GM18870 (cell line): ENCODE measurements around the gene GGA3.
"Not testable (repeated sequence)": the region's sequence is repeated elsewhere in the genome, so short reads cannot be mapped to it uniquely, and the experiment has no call there.

Experiments used
- ATAC-seq: cut with Tn5 transposase; IDR thresholded peaks from one replicate; pipeline ENCODE4 v1.9.1; 2021; ENCODE audit warnings: moderate library complexity; ENCODE audit not compliant: unreplicated experiment

The GGA3 gene

DNA sequence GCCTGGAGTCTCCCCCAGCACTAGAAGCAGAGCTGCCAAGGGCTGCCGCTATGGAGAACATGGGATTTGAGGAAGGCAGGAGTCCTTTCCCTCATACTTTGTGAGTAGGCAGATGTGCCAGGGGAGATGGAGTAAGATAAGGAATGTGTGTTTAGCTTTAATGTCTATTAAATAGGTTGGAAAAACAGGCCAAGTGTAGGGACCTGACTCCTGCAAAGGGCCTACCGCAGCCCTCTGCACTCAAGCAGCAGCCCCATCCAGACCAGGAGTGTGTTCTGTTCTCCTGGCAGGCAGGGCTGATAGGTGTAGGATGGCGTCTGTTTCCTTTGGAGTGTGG lies 11.4 kb upstream of the GGA3 start:
- ATAC-seq: no peak

GRCh38 chr17:75271955-75272847 lies 10.8 kb upstream of the GGA3 start:
- no peak for ATAC-seq

GRCh38 chr17:75271233-75271954 lies 10.0 kb upstream of the GGA3 start:
- ATAC-seq: no peak

DNA sequence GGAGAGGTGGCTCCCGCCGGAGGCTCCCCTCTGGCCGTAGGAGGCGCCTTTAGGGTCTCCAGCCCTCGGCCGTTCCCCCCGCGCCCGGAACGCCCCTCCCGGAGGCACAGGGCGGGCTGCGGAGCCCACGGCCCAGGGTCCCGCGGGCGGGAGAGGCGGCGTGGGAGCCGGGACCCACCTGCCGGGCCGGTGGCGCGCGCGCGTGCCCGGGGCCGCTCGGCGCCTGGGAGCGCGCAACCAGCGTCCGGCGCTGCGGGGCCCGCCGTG lies 9.5 kb upstream of the GGA3 start, which contains the start of gene MIF4GD:
Gene MIF4GD (minus strand): TSS at position 266 of the 267 bp plus-strand sequence. CDS start 1,036 bp downstream, outside the sequence.
- ATAC-seq: no peak

GRCh38 chr17:75270218-75270965 lies 9.0 kb upstream of the GGA3 start:
- no peak for ATAC-seq

DNA sequence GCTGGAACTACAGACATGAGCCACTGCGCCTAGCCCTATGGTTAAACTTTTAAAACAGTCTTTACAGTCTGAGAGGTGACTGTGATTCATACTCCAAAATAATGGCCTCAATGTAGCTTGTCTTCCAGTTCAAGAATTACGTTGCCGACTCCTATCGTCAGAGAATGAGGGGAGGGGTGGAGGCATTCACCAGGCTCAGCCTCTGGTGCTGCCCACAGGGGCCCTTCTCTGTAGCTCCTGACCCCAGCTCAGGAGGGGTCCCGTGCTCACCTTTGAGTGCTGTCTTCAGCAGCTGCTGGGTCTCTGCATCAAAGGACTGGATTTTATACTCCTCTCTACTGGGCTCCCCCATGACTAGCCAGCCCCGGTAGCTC lies 8.4 kb upstream of the GGA3 start:
- no peak for ATAC-seq

- ATAC-seq: no peak
Observed at GRCh38 chr17:75267411-75268232, 6.2 kb upstream of the GGA3 start.

GRCh38 chr17:75267153-75267410 lies 5.7 kb upstream of the GGA3 start:
- no peak for ATAC-seq

GRCh38 chr17:75266316-75267152 lies 5.1 kb upstream of the GGA3 start:
- ATAC-seq: no peak

DNA sequence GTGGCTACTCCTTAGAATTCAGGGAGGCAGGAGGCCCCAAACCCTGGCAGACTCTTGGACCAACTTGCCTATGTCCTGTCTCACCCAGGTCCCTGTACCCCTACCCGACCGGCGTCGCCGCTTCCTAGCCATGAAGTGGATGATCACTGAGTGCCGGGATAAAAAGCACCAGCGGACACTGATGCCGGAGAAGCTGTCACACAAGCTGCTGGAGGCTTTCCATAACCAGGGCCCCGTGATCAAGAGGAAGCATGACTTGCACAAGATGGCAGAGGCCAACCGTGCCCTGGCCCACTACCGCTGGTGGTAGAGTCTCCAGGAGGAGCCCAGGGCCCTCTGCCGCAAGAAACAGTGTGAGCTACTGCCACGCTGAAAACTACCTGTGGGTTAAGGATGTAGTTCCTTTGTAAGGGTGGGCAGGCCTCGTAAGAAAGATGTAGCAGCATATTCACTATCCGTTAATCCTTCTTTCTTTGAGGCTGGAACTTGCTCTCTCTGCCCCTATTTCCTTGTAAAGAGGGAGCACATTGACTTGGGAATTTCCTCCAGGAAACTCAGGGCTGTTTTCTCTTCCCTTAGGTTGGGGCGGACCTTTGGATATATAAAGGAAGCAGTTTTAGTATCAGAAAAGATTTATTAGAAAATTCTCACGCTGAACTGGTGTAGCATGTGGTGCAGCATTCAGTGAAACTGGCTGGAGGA lies 4.4 kb upstream of the GGA3 start:
- no peak for ATAC-seq

DNA sequence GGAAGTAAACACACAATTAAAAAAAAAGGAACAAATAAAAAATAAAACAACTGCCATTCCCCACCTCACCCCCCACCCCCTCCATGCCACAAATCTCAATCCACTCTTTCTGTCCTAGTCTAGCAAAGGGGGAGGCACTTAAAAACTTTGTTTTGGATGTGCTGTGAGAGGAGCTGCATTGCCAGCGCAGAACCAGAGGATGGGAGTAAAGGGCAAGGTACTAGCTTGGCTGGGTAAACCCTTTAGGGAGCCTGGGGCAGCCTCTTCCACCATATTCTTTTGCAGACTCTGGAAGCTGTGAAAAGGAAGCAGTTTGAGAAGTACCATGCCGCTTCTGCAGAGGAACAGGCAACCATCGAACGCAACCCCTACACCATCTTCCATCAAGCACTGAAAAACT lies 1.6 kb upstream of the GGA3 start:
- no peak for ATAC-seq

DNA sequence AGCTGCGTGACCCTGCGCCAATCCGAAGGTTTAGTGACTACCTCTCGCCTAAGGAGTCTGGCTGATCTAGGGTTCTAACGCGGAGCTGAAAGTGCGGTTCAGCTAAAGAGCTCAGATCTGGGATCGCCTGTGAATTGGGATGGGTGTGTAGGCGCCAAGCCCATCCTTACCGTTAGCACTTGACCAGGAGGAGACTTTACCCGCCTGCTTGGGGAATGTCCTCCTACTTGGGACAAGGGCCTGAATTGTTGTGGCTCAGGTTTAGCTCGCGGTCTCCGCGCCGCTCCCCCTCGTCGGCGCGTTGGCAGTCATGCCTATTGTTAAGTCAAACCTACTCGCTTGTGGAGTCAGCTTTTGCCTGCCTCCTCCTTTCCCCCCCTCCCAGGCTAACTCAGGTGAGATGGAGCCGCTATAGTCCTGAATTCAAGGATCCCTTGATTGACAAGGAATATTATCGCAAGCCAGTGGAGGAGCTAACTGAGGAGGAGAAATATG lies 753 bp upstream of the GGA3 start:
- ATAC-seq: no peak

DNA sequence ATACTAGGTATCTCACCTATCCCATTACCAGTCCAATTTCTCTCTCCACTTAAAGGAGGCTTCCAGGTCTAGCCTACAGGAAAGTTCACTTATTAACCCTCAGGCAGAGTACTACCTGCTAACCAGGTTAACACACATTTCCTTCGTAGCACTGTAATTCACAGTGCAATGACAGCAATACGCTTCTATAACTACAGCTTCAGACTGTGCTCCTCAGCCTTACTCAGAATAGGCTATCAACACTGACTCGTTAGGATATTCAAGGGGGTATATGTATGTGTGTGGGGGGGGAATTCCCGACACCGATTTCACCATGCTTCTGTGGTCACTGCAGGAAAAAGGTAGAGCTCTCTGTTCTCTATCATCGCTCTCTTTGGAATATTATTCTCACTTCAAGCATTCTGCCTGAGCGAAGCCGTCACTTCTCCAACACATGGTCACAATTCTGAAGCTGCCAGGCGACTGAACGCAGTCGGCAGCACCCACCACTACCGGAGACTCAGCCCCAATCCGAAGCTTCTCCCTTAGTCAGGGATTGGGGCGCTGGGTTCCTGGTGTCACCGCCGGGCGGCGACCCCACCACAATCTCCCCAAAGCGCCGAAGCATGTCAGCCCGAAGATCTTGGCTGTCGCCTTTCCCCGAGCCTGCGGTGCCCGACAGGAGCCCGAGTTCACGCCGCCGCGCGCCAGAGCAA lies 618 bp downstream of the GGA3 start:
- peak; percentile 29 for ATAC-seq

- not testable (repeated sequence) for ATAC-seq
Observed at GRCh38 chr17:75257228-75257627, 4.2 kb downstream of the GGA3 start.

DNA sequence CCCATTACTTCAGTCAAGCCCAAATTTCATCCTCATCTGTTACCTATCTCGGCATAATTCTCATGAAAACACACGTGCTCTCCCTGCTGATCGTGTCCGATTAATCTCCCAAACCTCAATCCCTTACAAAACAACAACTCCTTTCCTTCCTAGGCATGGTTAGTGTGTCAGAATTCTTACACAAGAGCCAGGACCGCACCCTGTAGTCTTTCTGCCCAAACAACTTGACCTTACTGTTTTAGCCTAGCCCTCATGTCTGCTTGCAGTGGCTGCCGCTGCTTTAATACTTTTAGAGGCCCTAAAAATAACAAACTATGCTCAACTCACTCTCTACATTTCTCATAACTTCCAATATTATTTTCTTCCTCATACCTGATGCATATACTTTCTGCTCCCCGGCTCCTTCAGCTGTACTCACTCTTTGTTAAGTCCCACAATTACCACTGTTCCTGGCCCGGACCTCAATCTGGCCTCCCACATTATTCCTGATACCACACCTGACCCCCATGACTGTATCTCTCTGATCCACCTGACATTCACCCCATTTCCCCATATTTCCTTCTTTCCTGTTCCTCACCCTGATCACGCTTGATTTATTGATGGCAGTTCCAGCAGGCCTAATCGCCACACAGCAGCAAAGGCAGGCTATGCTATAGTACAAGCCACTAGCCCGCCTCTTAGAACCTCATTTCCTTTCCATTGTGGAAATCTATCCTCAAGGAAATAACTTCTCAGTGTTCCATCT lies 5.3 kb downstream of the GGA3 start:
- not testable (repeated sequence) for ATAC-seq

GRCh38 chr17:75252039-75252816 lies 9.2 kb downstream of the GGA3 start:
- no peak for ATAC-seq

DNA sequence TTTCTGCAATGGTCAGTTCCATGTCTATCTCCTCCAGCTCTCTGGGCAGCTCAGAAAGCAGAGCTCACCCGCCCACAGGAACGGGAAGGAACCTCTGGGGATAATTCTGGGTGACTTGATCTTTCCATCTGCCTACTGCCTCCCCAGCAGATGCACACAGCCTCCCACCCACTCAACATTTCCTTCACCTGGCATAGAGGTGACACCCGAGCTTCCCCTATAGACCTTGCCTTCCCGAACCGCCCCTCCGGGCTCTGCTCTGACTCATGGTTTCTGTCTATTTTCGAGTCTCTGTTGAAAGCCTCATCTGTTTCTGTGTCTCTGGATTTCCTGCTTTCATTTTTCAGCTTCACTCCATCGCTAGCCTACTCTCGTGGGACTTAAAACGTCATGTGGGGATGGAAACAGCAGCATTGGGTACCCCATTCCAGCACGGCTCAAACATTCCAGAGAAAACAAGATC lies 11.4 kb downstream of the GGA3 start:
- peak; percentile 75 for ATAC-seq
